IPS-15b (cell line): ENCODE measurements around the gene NOTO.

Source experiments
- H3K27me3 ChIP-seq: one replicate; pipeline ENCODE4 v1.6.1; 2013; ENCODE audit warnings: low read length; ENCODE audit not compliant: control insufficient read depth, insufficient read depth
- H3K36me3 ChIP-seq: one replicate; pipeline ENCODE4 v1.6.1; 2013; ENCODE audit warnings: low read length; ENCODE audit not compliant: control insufficient read depth, insufficient read depth
- H3K4me1 ChIP-seq: one replicate; pipeline ENCODE4 v1.6.1; 2013; ENCODE audit warnings: mild to moderate bottlenecking, low read length; ENCODE audit not compliant: control insufficient read depth, insufficient read depth
- H3K4me3 ChIP-seq: one replicate; pipeline ENCODE4 v1.5.1; 2013; ENCODE audit warnings: low read depth, low read length
- H3K9ac ChIP-seq: one replicate; pipeline ENCODE4 v1.6.1; 2013; ENCODE audit warnings: low read depth, mild to moderate bottlenecking, low read length
- H3K9me3 ChIP-seq: one replicate; pipeline ENCODE4 v1.6.1; 2013; ENCODE audit warnings: mild to moderate bottlenecking, low read length; ENCODE audit not compliant: control insufficient read depth, insufficient read depth

Gene NOTO

GRCh38 chr2:73255907-73256617 lies 53.7 kb downstream of the NOTO start:
- no peaks in the 10 kb centered on the region for H3K27me3 ChIP-seq

GRCh38 chr2:73256618-73256922 lies 54.2 kb downstream of the NOTO start:
- Histone ChIP-seq H3K4me3 (no peak overlapping the region), H3K9ac (no peak overlapping the region), H3K36me3 (peaks cover 21% of the 10 kb centered on the region)

More at GRCh38 chr2:73255907-73256617, 53.7 kb downstream of the NOTO start:
- H3K9ac ChIP-seq: no peak overlapping the region
- peaks cover 26% of the 10 kb centered on the region for H3K36me3 ChIP-seq
- no peak overlapping the region for H3K4me3 ChIP-seq
- no peaks in the 10 kb centered on the region for H3K9me3 ChIP-seq
- no peaks in the 10 kb centered on the region for H3K4me1 ChIP-seq

GRCh38 chr2:73257021-73257420 lies 54.6 kb downstream of the NOTO start:
- Histone ChIP-seq H3K9ac (no peak overlapping the region), H3K9me3 (no peaks in the 10 kb centered on the region), H3K4me3 (no peak overlapping the region), H3K4me1 (no peaks in the 10 kb centered on the region), H3K36me3 (peaks cover 18% of the 10 kb centered on the region), H3K27me3 (no peaks in the 10 kb centered on the region)

More at GRCh38 chr2:73256618-73256922, 54.2 kb downstream of the NOTO start:
- no peaks in the 10 kb centered on the region for H3K4me1 ChIP-seq
- no peaks in the 10 kb centered on the region for H3K9me3 ChIP-seq
- H3K27me3 ChIP-seq: no peaks in the 10 kb centered on the region

GRCh38 chr2:73257425-73258125 lies 55.2 kb downstream of the NOTO start:
- Histone ChIP-seq H3K36me3 (peaks cover 15% of the 10 kb centered on the region), H3K27me3 (no peaks in the 10 kb centered on the region), H3K4me1 (no peaks in the 10 kb centered on the region), H3K4me3 (no peak overlapping the region), H3K9ac (peak overlapping the region; percentile 37), H3K9me3 (no peaks in the 10 kb centered on the region)

GRCh38 chr2:73258186-73258912 lies 56.0 kb downstream of the NOTO start:
- Histone ChIP-seq H3K9ac (no peak overlapping the region), H3K4me1 (no peaks in the 10 kb centered on the region), H3K36me3 (peaks cover 13% of the 10 kb centered on the region), H3K4me3 (no peak overlapping the region), H3K27me3 (no peaks in the 10 kb centered on the region), H3K9me3 (no peaks in the 10 kb centered on the region)

GRCh38 chr2:73258913-73259215 lies 56.5 kb downstream of the NOTO start:
- no peak overlapping the region for H3K9ac ChIP-seq
- no peaks in the 10 kb centered on the region for H3K9me3 ChIP-seq
- no peak overlapping the region for H3K4me3 ChIP-seq
- peaks cover 15% of the 10 kb centered on the region for H3K36me3 ChIP-seq
- no peaks in the 10 kb centered on the region for H3K4me1 ChIP-seq
- no peaks in the 10 kb centered on the region for H3K27me3 ChIP-seq

- H3K4me1 ChIP-seq: no peaks in the 10 kb centered on the region
- no peak overlapping the region for H3K4me3 ChIP-seq
- H3K36me3 ChIP-seq: peaks cover 16% of the 10 kb centered on the region
- H3K9ac ChIP-seq: no peak overlapping the region
- no peaks in the 10 kb centered on the region for H3K9me3 ChIP-seq
- H3K27me3 ChIP-seq: no peaks in the 10 kb centered on the region
Observed at GRCh38 chr2:73259276-73259675, 56.9 kb downstream of the NOTO start.

- no peaks in the 10 kb centered on the region for H3K27me3 ChIP-seq
- no peaks in the 10 kb centered on the region for H3K4me1 ChIP-seq
- H3K9me3 ChIP-seq: no peaks in the 10 kb centered on the region
- no peak overlapping the region for H3K9ac ChIP-seq
- H3K36me3 ChIP-seq: peaks cover 18% of the 10 kb centered on the region
- no peak overlapping the region for H3K4me3 ChIP-seq
Observed at GRCh38 chr2:73259704-73260337, 57.4 kb downstream of the NOTO start.

- Histone ChIP-seq H3K27me3 (no peaks in the 10 kb centered on the region), H3K36me3 (peaks cover 18% of the 10 kb centered on the region), H3K4me1 (no peaks in the 10 kb centered on the region), H3K9me3 (no peaks in the 10 kb centered on the region), H3K9ac (no peak overlapping the region), H3K4me3 (no peak overlapping the region)
Observed at GRCh38 chr2:73260338-73260984, 58.1 kb downstream of the NOTO start.
